HG03066 (cell line): ENCODE data around the gene GIMAP5.

Experiments
- ATAC-seq: cut with Tn5 transposase; IDR thresholded peaks from one replicate; pipeline ENCODE4 v1.9.1; 2021; ENCODE audit warnings: low read depth; ENCODE audit not compliant: unreplicated experiment

The GIMAP5 gene

GRCh38 chr7:150737265-150738055 is at the start of gene GIMAP5:
Gene GIMAP5, plus strand, starts transcription at chr7:150737418. Its CDS starts 3,467 bp downstream, at chr7:150740885.
- peak; percentile 63 for ATAC-seq

- ATAC-seq = no peak
These were observed 48.6 kb upstream of the GIMAP5 start for GRCh38 chr7:150688630-150689029.

- no peak for ATAC-seq
These were observed 41.6 kb upstream of the GIMAP5 start for GRCh38 chr7:150695654-150696053.

GRCh38 chr7:150703209-150703608 is 34.0 kb upstream of the GIMAP5 start:
- no peak for ATAC-seq

GRCh38 chr7:150715293-150715692 is 21.9 kb upstream of the GIMAP5 start:
- no peak for ATAC-seq

- ATAC-seq = no peak
These were observed 21.5 kb upstream of the GIMAP5 start for GRCh38 chr7:150715738-150716137.

GRCh38 chr7:150716368-150716767 is 20.9 kb upstream of the GIMAP5 start, which contains the start of gene GIMAP1:
Gene GIMAP1, plus strand, starts transcription at chr7:150716613. Its CDS starts 2,435 bp downstream, at chr7:150719048.
- peak; percentile 75 for ATAC-seq

- ATAC-seq = no peak
These were observed 20.3 kb upstream of the GIMAP5 start for GRCh38 chr7:150716939-150717338.

- no peak for ATAC-seq
These were observed 19.3 kb upstream of the GIMAP5 start for GRCh38 chr7:150717814-150718420.

- no peak for ATAC-seq
These were observed 17.8 kb upstream of the GIMAP5 start for GRCh38 chr7:150719436-150719835.

GRCh38 chr7:150719960-150720891 is 17.0 kb upstream of the GIMAP5 start:
- no peak for ATAC-seq

- no peak for ATAC-seq
These were observed 15.2 kb upstream of the GIMAP5 start for GRCh38 chr7:150721970-150722373.

- no peak for ATAC-seq
These were observed 14.7 kb upstream of the GIMAP5 start for GRCh38 chr7:150722431-150722931.

GRCh38 chr7:150723467-150723866 is 13.8 kb upstream of the GIMAP5 start:
- ATAC-seq = no peak

- ATAC-seq = no peak
These were observed 9.8 kb upstream of the GIMAP5 start for GRCh38 chr7:150727381-150727780.

- ATAC-seq = no peak
These were observed 9.2 kb upstream of the GIMAP5 start for GRCh38 chr7:150728011-150728410.

GRCh38 chr7:150728609-150729008 is 8.6 kb upstream of the GIMAP5 start:
- ATAC-seq = no peak

GRCh38 chr7:150731916-150732315 is 5.3 kb upstream of the GIMAP5 start:
- ATAC-seq = no peak

- no peak for ATAC-seq
These were observed 4.3 kb upstream of the GIMAP5 start for GRCh38 chr7:150732786-150733481.

GRCh38 chr7:150733482-150734095 is 3.6 kb upstream of the GIMAP5 start:
- ATAC-seq = no peak
